ENCODE data around the gene DMAC1. TPM values are rescaled to one million over a fixed set of nuclear protein-coding genes. Genes with fewer than 3 reads are reported as not detected.
A peak's percentile ranks its signal among the peaks of the same experiment; 100 is the strongest.

DMAC1 gene
- total RNA-seq, 1 experiment from 2014 or later, result 7.0 TPM

GRCh38 chr9:7783635-7784063 is 15.9 kb downstream of the DMAC1 start:
- no peak for DNase-seq (ENCODE audit: low spot score)

- DNase-seq (ENCODE audit: low spot score), result peak; percentile 10
Measured at GRCh38 chr9:7782400-7783120, 17.0 kb downstream of the DMAC1 start.

- DNase-seq (ENCODE audit: low spot score), result no peak
Measured at GRCh38 chr9:7780261-7780988, 19.2 kb downstream of the DMAC1 start.

- no peak for DNase-seq (ENCODE audit: low spot score)
Measured at GRCh38 chr9:7778851-7779600, 20.6 kb downstream of the DMAC1 start.

- no peak for DNase-seq (ENCODE audit: low spot score)
Measured at GRCh38 chr9:7777771-7778170, 21.8 kb downstream of the DMAC1 start.

GRCh38 chr9:7770111-7770510 is 29.5 kb downstream of the DMAC1 start:
- no peak for DNase-seq (ENCODE audit: low spot score)

GRCh38 chr9:7762600-7762999 is 37.0 kb downstream of the DMAC1 start:
- DNase-seq (ENCODE audit: low spot score), result no peak

- no peak for DNase-seq (ENCODE audit: low spot score)
Measured at GRCh38 chr9:7760014-7760415, 39.6 kb downstream of the DMAC1 start.

GRCh38 chr9:7756088-7756487 is 43.5 kb downstream of the DMAC1 start:
- no peak for DNase-seq (ENCODE audit: low spot score)

GRCh38 chr9:7752481-7752880 is 47.1 kb downstream of the DMAC1 start:
- DNase-seq (ENCODE audit: low spot score), result no peak

All from H4 (cell line).